Upper lobe of left lung (tissue), 4 donors: Measurements from ENCODE around the gene CERS3.

Source experiments
- CTCF ChIP-seq, 6 experiments: fragments of 450-650 bp in 4 of 6; fragments of 200-600 bp in 2 of 6; sonication (generic) in 2 of 6; IDR thresholded peaks; one replicate each; pipeline ENCODE4 v1.5.1; 2016 to 2019; ENCODE audit warnings: antibody characterized with exemption in 6 of 6
- POLR2A ChIP-seq, 4 donors: fragments of 450-650 bp; IDR thresholded peaks; one replicate each; pipeline ENCODE4 v1.5.1; 2016 to 2017; ENCODE audit warnings: antibody characterized with exemption in 4 of 4, mild to moderate bottlenecking in 2 of 4
- POLR2AphosphoS5 ChIP-seq, 2 donors: sonication (generic); formaldehyde crosslinking; IDR thresholded peaks; one replicate each; pipeline ENCODE4 v1.5.1; 2017; ENCODE audit warnings: antibody characterized with exemption in 2 of 2

- TF ChIP-seq CTCF (IDR thresholded peaks at IDR 0.05) (no peak), POLR2A (IDR thresholded peaks at IDR 0.05) (no peak), POLR2AphosphoS5 (IDR thresholded peaks at IDR 0.05) (no peak)
Observed at GRCh38 chr15:100565591-100565990, 36.8 kb upstream of the CERS3 start.
